GM06990 (cell line): ENCODE measurements around the gene LCP2.

Source experiments
- DNase-seq: peaks from one replicate; pipeline ENCODE4 v3.0.0-alpha.2; 2011; ENCODE audit not compliant: insufficient read length; ENCODE audit errors: extremely low read depth
- H3K27me3 ChIP-seq: replicated peaks from 2 replicates; pipeline ENCODE4 v1.6.0; 2011; ENCODE audit warnings: low read length; ENCODE audit not compliant: control insufficient read depth, insufficient read depth
- H3K36me3 ChIP-seq: 2 replicates; pipeline ENCODE4 v1.5.1; 2011; ENCODE audit warnings: low read length; ENCODE audit not compliant: control insufficient read depth, insufficient read depth
- H3K4me3 ChIP-seq: replicated peaks from 2 replicates; pipeline ENCODE4 v1.5.1; 2011; ENCODE audit warnings: low read depth, mild to moderate bottlenecking, control low read depth, low read length
- TF ChIP-seq, protein P1 (sequence below): IDR thresholded peaks from 2 replicates; pipeline ENCODE4 v1.5.1; 2011; ENCODE audit warnings: low read length, control low read depth, mild to moderate bottlenecking, inconsistent platforms; ENCODE audit not compliant: insufficient read depth, poor library complexity, severe bottlenecking

LCP2 gene

DNA sequence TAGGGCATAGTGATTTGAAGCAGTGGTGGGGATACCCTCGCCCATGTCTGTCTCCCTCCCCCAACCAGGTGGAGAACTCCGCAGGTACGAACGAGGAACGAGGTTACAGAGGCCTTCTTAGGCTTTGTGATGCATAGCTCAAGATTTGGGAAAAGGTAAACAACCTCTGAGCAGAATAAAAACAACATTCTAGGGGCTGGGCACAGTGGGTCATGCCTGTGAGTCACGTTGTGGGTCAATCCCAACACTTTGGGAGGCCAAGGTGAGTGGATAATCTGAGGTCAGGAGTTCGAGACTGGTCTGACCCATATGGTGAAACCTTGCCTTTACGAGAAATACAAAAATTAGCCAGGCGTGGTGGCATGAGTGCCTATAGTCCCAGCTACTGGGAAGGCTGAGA is 3.6 kb upstream of the LCP2 start:
- DNase-seq = no peak
- TF ChIP-seq, protein P1, sequence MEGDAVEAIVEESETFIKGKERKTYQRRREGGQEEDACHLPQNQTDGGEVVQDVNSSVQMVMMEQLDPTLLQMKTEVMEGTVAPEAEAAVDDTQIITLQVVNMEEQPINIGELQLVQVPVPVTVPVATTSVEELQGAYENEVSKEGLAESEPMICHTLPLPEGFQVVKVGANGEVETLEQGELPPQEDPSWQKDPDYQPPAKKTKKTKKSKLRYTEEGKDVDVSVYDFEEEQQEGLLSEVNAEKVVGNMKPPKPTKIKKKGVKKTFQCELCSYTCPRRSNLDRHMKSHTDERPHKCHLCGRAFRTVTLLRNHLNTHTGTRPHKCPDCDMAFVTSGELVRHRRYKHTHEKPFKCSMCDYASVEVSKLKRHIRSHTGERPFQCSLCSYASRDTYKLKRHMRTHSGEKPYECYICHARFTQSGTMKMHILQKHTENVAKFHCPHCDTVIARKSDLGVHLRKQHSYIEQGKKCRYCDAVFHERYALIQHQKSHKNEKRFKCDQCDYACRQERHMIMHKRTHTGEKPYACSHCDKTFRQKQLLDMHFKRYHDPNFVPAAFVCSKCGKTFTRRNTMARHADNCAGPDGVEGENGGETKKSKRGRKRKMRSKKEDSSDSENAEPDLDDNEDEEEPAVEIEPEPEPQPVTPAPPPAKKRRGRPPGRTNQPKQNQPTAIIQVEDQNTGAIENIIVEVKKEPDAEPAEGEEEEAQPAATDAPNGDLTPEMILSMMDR = no peak
- no peaks in the 10 kb centered on the region for H3K27me3 ChIP-seq
- H3K36me3 ChIP-seq = no peaks in the 10 kb centered on the region
- no peak overlapping the region for H3K4me3 ChIP-seq

DNA sequence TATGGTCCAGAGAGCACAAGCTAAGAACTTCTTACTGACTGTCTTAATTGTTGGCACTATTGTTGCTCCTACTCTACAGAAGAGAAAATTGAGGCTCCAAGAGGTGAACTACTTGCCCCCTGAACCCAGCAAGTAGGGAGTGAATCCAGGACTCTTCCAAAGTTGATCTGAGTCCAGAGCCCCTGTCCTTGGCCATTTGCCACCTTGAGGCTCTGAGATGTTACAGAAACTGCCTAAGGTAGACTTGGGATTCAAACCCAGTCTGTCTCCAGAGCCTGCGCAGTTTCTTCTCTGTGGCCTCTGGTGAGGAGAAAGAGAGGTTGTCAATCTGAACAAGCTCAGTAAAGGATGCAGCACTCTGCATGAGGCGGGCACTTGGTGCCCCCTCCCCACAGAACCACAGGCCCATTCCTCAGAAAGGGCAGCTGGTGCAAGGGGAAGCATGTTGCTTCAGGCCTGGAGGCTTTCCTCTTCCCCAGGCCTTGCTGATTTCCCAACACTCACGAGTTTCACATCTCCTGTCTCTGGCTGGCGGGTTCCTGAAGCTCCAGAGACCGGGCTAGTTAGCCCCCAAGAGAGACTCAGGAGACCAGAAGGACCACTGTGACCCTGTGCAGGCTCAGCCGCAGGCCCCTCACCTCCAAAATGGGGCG is 2.9 kb upstream of the LCP2 start:
- H3K4me3 ChIP-seq = no peak overlapping the region
- TF ChIP-seq, protein P1 = no peak
- DNase-seq = no peak
- H3K36me3 ChIP-seq = no peaks in the 10 kb centered on the region
- H3K27me3 ChIP-seq = no peaks in the 10 kb centered on the region

DNA sequence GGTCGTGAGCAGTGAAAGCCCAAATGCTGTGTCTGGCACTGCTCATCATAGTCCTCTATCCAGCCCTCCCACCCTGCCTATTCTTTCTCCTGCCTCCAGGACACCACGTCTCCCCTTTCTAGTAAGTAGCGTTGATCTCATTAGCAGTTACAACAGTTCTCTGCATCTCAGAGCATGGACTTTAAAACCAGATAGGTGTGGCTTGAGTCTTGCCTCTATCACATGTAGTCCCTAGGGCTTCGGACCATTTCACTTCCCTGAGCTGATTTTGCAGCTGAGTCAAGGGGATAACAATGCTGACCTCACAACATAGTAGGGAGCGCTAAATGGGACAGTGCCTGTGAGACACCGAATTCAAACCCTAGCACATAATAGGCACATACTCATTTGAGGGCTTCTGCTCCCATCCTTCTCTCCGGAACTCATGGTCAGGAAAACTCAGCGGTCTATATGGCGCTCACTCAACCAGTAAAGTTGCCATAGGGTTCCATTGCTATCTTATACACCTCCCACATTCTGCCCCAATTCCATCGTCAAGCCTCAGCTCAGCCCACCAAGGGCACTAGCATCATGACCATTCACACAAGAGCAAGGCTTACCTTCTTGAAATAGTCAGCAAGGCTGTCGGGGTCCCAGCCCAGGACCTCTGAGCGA is 515 bp downstream of the LCP2 start:
- TF ChIP-seq, protein P1 = no peak
- DNase-seq = no peak
- Histone ChIP-seq H3K27me3 (no peaks in the 10 kb centered on the region), H3K4me3 (peak overlapping the region; percentile 69), H3K36me3 (peaks cover 6% of the 10 kb centered on the region)

DNA sequence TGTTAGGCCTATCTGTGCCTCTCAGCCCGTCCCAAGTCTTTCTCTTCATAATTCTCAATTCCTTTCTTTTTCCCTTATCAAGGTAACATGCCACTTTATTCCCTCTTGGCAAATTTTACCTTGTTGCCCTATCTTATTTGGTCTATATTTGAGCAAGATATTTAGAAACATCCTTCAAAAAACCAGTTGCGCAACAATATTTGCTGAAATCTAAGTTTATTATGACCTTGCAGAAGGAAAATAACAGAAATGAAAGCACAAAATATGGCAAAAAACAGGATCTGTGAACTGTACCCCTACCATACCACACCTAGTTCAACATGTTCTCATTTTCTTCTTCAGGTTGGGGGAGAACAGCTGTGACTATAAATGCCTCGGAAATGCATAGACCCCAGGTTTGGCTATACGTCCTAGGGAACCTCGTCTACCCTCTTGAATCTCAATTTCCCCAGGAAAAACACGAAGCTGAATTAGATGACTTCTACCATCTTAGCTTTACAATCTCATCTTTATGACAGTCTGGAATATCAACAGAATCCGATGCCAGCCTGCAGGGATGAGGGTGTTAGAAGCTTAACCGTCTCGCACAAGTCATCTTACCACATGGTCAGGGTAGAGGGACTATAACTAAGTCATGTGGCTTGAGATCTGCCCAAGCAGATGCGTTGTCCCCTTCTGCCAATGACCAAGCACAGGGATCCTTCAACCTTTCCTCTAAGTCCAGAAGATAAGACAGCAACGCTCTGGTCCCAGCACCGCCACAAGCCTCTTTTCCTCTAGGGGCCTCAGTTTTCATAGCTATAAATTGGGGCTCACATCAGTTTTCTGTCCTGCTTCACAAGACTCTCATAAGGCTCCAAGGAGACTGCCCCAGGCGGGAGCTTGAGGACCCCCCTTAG is 1.3 kb downstream of the LCP2 start:
- DNase-seq = no peak
- Histone ChIP-seq H3K27me3 (no peaks in the 10 kb centered on the region), H3K36me3 (peaks cover 10% of the 10 kb centered on the region), H3K4me3 (peak overlapping the region; percentile 69)
- TF ChIP-seq, protein P1 = no peak

DNA sequence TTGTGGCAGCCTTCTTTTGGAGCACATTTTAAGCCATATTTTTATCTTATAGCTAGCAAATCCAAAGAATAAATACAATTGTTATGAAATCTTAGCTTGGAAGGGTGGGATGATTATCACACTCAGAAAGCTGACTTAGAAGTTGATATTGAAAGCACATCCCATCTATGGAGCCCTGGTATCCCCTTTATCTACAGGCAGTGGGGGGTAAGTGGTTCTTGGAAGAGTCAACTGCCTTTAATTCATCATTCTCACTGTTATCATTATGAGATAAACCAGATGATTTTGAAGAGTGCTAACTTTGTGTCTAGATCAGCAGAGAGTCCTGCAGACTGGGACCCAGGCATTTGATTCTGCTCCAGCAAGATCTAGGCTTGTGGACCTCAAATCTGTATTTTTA is 3.0 kb downstream of the LCP2 start:
- H3K4me3 ChIP-seq = no peak overlapping the region

More for the DNA sequence above, 3.0 kb downstream of the LCP2 start:
- DNase-seq = no peak
- peaks cover 13% of the 10 kb centered on the region for H3K36me3 ChIP-seq
- TF ChIP-seq, protein P1 = no peak
- no peaks in the 10 kb centered on the region for H3K27me3 ChIP-seq
